B cell (primary cell): ENCODE results near the gene MCM7. TPM values are rescaled to one million over a fixed set of nuclear protein-coding genes. Genes with fewer than 3 reads are reported as not detected.

Source experiments
- ATAC-seq: fragments of 200-7000 bp; cut with Tn5 transposase; one replicate; pipeline ENCODE4 v1.10.0; 2021; ENCODE audit warnings: low read depth, mild to moderate bottlenecking, moderate number of reproducible peaks, moderate library complexity
- CTCF ChIA-PET: fragments of 350-600 bp; sonication (Branson Sonifier 250); formaldehyde crosslinking; loops from one replicate; lab custom pipeline; 2021; ENCODE audit warnings: antibody characterized with exemption, inconsistent platforms; lab: Charles Lee
- POLR2A ChIA-PET: fragments of 350-600 bp; sonication (Branson Sonifier 250); formaldehyde crosslinking; loops from one replicate; lab custom pipeline; 2021; ENCODE audit warnings: antibody characterized with exemption; lab: Charles Lee
- DNase-seq: peaks from one replicate; pipeline ENCODE4 v3.0.0; 2013
- H2AFZ ChIP-seq: 2 replicates; pipeline ENCODE4 v1.6.1; 2012; ENCODE audit warnings: mild to moderate bottlenecking, low read depth, low read length; ENCODE audit not compliant: insufficient read depth, poor library complexity, severe bottlenecking
- H3K27ac ChIP-seq, 2 donors: 1 replicate in 1 of 2; 2 replicates in 1 of 2; pipeline ENCODE4 v1.5.1; 2012 to 2013; ENCODE audit warnings: low read length in 2 of 2, mild to moderate bottlenecking in 2 of 2, moderate library complexity in 1 of 2
- H3K27me3 ChIP-seq, 4 experiments: fragments of 200-600 bp in 1 of 4; sonication (generic) in 1 of 4; replicated peaks in 1 of 4; 1 replicate in 2 of 4; 2 replicates in 2 of 4; pipeline versions ENCODE4 v1.6.1 to v1.7.0; 2013 to 2016; ENCODE audit warnings: low read length in 3 of 4, mild to moderate bottlenecking in 2 of 4, mixed read lengths in 1 of 4, moderate library complexity in 1 of 4; ENCODE audit not compliant: insufficient read depth in 4 of 4, control insufficient read depth in 3 of 4; ENCODE audit errors: control extremely low read depth in 1 of 4
- H3K36me3 ChIP-seq, 2 experiments: replicated peaks in 1 of 2; 1 replicate in 1 of 2; 2 replicates in 1 of 2; pipeline versions ENCODE4 v1.6.1 to v1.7.1; 2013; ENCODE audit warnings: low read length in 1 of 2; ENCODE audit not compliant: insufficient read depth in 2 of 2, control insufficient read depth in 1 of 2; ENCODE audit errors: control extremely low read depth in 1 of 2, extremely low read depth in 1 of 2
- H3K4me1 ChIP-seq, 2 donors: fragments of 200-600 bp in 1 of 2; sonication (generic) in 1 of 2; 1 replicate in 1 of 2; 2 replicates in 1 of 2; pipeline versions ENCODE4 v1.5.1 to v1.6.1; 2013 to 2017; ENCODE audit warnings: low read length in 2 of 2; ENCODE audit not compliant: control insufficient read depth in 2 of 2, insufficient read depth in 2 of 2
- H3K4me2 ChIP-seq: replicated peaks from 2 replicates; pipeline ENCODE3; 2012; ENCODE audit warnings: mild to moderate bottlenecking, low read depth, low read length; ENCODE audit not compliant: poor library complexity, severe bottlenecking
- H3K4me3 ChIP-seq, 5 experiments: fragments of 200-600 bp in 1 of 5; sonication (generic) in 1 of 5; 1 replicate in 3 of 5; 2 replicates in 2 of 5; pipeline versions ENCODE4 v1.5.1 to v1.7.0; 2011 to 2016; ENCODE audit warnings: low read length in 4 of 5, mild to moderate bottlenecking in 4 of 5, low read depth in 2 of 5, control low read depth in 1 of 5, moderate library complexity in 1 of 5; ENCODE audit not compliant: insufficient read depth in 1 of 5; ENCODE audit errors: control extremely low read depth in 1 of 5, extremely low read depth in 1 of 5
- H3K79me2 ChIP-seq: fragments of 200-600 bp; sonication (generic); one replicate; pipeline ENCODE4 v1.6.0; 2016; ENCODE audit warnings: low read length; ENCODE audit not compliant: control insufficient read depth, insufficient read depth
- H3K9ac ChIP-seq: fragments of 200-600 bp; sonication (generic); 2 replicates; pipeline ENCODE4 v1.6.1; 2017; ENCODE audit warnings: mild to moderate bottlenecking, low read length, moderate library complexity
- H3K9me3 ChIP-seq, 3 donors: one replicate each; pipeline versions ENCODE4 v1.6.1 to v1.7.1; 2013; ENCODE audit warnings: low read length in 2 of 3; ENCODE audit not compliant: control insufficient read depth in 2 of 3, insufficient read depth in 1 of 3; ENCODE audit errors: control extremely low read depth in 1 of 3
- H4K20me1 ChIP-seq: 2 replicates; pipeline ENCODE4 v1.6.0; 2012; ENCODE audit warnings: mild to moderate bottlenecking, low read length; ENCODE audit not compliant: insufficient read depth, control insufficient read depth, poor library complexity, severe bottlenecking
- H3K27ac Mint-ChIP-seq: one replicate; pipeline ENCODE4 v1.8.0; 2021; ENCODE audit warnings: mixed read lengths
- H3K27me3 Mint-ChIP-seq: one replicate; pipeline ENCODE4 v1.8.0; 2021; ENCODE audit warnings: mixed read lengths
- H3K4me1 Mint-ChIP-seq: one replicate; pipeline ENCODE4 v1.8.0; 2021; ENCODE audit warnings: mixed read lengths
- H3K4me3 Mint-ChIP-seq: one replicate; pipeline ENCODE4 v1.8.0; 2021; ENCODE audit warnings: mixed read lengths
- H3K9me3 Mint-ChIP-seq: one replicate; pipeline ENCODE4 v1.8.0; 2022; ENCODE audit warnings: mixed read lengths; ENCODE audit not compliant: insufficient read depth
- CTCF ChIP-seq: fragments of 200-600 bp; IDR thresholded peaks from one replicate; pipeline ENCODE4 v1.8.0; 2022; ENCODE audit warnings: antibody characterized with exemption, mild to moderate bottlenecking
- EZH2 ChIP-seq: IDR thresholded peaks from 2 replicates; pipeline ENCODE4 v1.6.1; 2012; ENCODE audit warnings: borderline replicate concordance, low read depth, mild to moderate bottlenecking, moderate library complexity, low read length; ENCODE audit not compliant: insufficient read depth, poor library complexity, severe bottlenecking
- WGBS: methylation state at CpG from one replicate; pipeline ENCODE4 v1.1.5; 2013; ENCODE audit warnings: missing lambda C conversion rate; ENCODE audit not compliant: insufficient coverage; 5-methylcytosine and 5-hydroxymethylcytosine counted together
- intact Hi-C: fragments of 100-400 bp; cut with micrococcal nuclease; formaldehyde crosslinking; loops from one replicate; pipeline ENCODE4 v1.10.0; 2022
- polyA plus RNA-seq: library from polyadenylated mRNA; depleted of rRNA; stranded (reverse); fragments of >200 nt; gene quantifications from 2 replicates; pipeline ENCODE4 v1.2.3, GENCODE V29; 2012
- total RNA-seq, 2 donors: library from RNA; stranded (reverse); fragments of 120-200 nt in 1 of 2; gene quantifications; 1 replicate in 1 of 2; 2 replicates in 1 of 2; pipeline versions ENCODE4 v1.2.3 to v1.2.4, GENCODE V29; 2013 to 2022

MCM7 gene
- total and polyA plus RNA-seq, 2 donors (not counting 1 experiment from before 2014, with no cell fraction given) = 154 to 171 TPM

GRCh38 chr7:100071018-100071723 lies 30.0 kb downstream of the MCM7 start:
- Mint-ChIP-seq H3K4me3 (no peak overlapping the region), H3K27me3 (no peaks in the 10 kb centered on the region), H3K27ac (no peak overlapping the region), H3K9me3 (peaks cover 14% of the 10 kb centered on the region), H3K4me1 (no peaks in the 10 kb centered on the region)
- Histone ChIP-seq H3K4me1 (no peaks in the 10 kb centered on the region), H3K4me3 (no peak overlapping the region), H3K27ac (no peak overlapping the region), H4K20me1 (no peaks in the 10 kb centered on the region), H3K9ac (no peak overlapping the region), H3K27me3 (no peaks in the 10 kb centered on the region), H3K4me2 (no peak overlapping the region), H3K9me3 (peaks cover 1 to 47% (median 26%) of the 10 kb centered on the region in 3 donors), H2AFZ (no peak overlapping the region), H3K36me3 (peaks cover 24 to 63% of the 10 kb centered on the region in 2 experiments), H3K79me2 (no peaks in the 10 kb centered on the region)
- TF ChIP-seq EZH2 (no peak), CTCF (no peak)
- ChIA-PET CTCF (interaction anchor here (0.5 to 1.6 kb wide), 2 partner anchors 13 to 462 kb away, joined by 3 to 4 read pairs; no protein-coding TSS in a partner anchor), POLR2A (interaction anchor here (0.8 kb wide), 1 partner anchor 56 kb away, joined by 5 read pairs; the partner anchor contains the start of gene ZKSCAN1)
- no peak for ATAC-seq
- WGBS = 96% methylated on average over 5 of the region's 11 CpGs
- intact Hi-C loops = no loop called here
- no peak for DNase-seq

- H3K4me3 ChIP-seq = no peak overlapping the region
- no peak overlapping the region for H3K9ac ChIP-seq
- H3K27ac ChIP-seq = no peak overlapping the region
- Mint-ChIP-seq H3K27ac (no peak overlapping the region), H3K9me3 (peaks cover 14% of the 10 kb centered on the region), H3K4me1 (no peaks in the 10 kb centered on the region), H3K4me3 (no peak overlapping the region), H3K27me3 (no peaks in the 10 kb centered on the region)
- no peaks in the 10 kb centered on the region for H4K20me1 ChIP-seq
- 98% methylated on average over 5 of the region's 5 CpGs for WGBS
- ChIA-PET CTCF (interaction anchor here (0.7 to 1.1 kb wide), 2 partner anchors 9 to 280 kb away, joined by 3 read pairs; no protein-coding TSS in a partner anchor), POLR2A (no interaction called here)
- TF ChIP-seq EZH2 (no peak), CTCF (no peak)
- DNase-seq = no peak
- peaks cover 1 to 47% (median 26%) of the 10 kb centered on the region in 3 donors for H3K9me3 ChIP-seq
- ATAC-seq = no peak
- H2AFZ ChIP-seq = no peak overlapping the region
- no peaks in the 10 kb centered on the region for H3K79me2 ChIP-seq
- no peak overlapping the region for H3K4me2 ChIP-seq
- H3K36me3 ChIP-seq = peaks cover 18 to 54% of the 10 kb centered on the region in 2 experiments
- no peaks in the 10 kb centered on the region for H3K27me3 ChIP-seq
- H3K4me1 ChIP-seq = no peaks in the 10 kb centered on the region
- intact Hi-C loops = no loop called here
These were observed 31.2 kb downstream of the MCM7 start for GRCh38 chr7:100069991-100070390.
